Measurements from ENCODE around the gene MRPS34.

MRPS34 gene

GRCh38 chr16:1731603-1732002 lies 41.3 kb downstream of the MRPS34 start:
- in situ Hi-C loops (cut with MboI; ENCODE audit: low sequenced_read_pairs) = no loop called here

- in situ Hi-C loops (cut with MboI; ENCODE audit: low sequenced_read_pairs) = no loop called here
Measured at GRCh38 chr16:1731073-1731472, 41.9 kb downstream of the MRPS34 start.

- in situ Hi-C loops (cut with MboI; ENCODE audit: low sequenced_read_pairs) = no loop called here
Measured at GRCh38 chr16:1729445-1729844, 43.5 kb downstream of the MRPS34 start.

GRCh38 chr16:1729026-1729425 lies 43.9 kb downstream of the MRPS34 start:
- in situ Hi-C loops (cut with MboI; ENCODE audit: low sequenced_read_pairs) = no loop called here

GRCh38 chr16:1727651-1728624 lies 45.0 kb downstream of the MRPS34 start:
- in situ Hi-C loops (cut with MboI; ENCODE audit: low sequenced_read_pairs) = no loop called here

GRCh38 chr16:1726661-1727502 lies 46.1 kb downstream of the MRPS34 start:
- in situ Hi-C loops (cut with MboI; ENCODE audit: low sequenced_read_pairs) = no loop called here

- in situ Hi-C loops (cut with MboI; ENCODE audit: low sequenced_read_pairs) = no loop called here
Measured at GRCh38 chr16:1724491-1724890, 48.4 kb downstream of the MRPS34 start.

GRCh38 chr16:1723450-1724147 lies 49.3 kb downstream of the MRPS34 start:
- in situ Hi-C loops (cut with MboI; ENCODE audit: low sequenced_read_pairs) = no loop called here
